Measurements from ENCODE around the gene TPCN2. TPM values are rescaled to one million over a fixed set of nuclear protein-coding genes. Genes with fewer than 3 reads are reported as not detected.
A peak's percentile ranks its signal among the peaks of the same experiment; 100 is the strongest.

TPCN2 gene
- total RNA-seq, 5 donors from 2014 or later (not counting 1 experiment from before 2014, with no cell fraction given) = 14.9 to 34.3 (median 19.4) TPM

GRCh38 chr11:69123593-69124545 lies 75.1 kb downstream of the TPCN2 start:
- H3K27ac ChIP-seq (ENCODE audit: low read length) = peak overlapping the region; percentile 45

DNA sequence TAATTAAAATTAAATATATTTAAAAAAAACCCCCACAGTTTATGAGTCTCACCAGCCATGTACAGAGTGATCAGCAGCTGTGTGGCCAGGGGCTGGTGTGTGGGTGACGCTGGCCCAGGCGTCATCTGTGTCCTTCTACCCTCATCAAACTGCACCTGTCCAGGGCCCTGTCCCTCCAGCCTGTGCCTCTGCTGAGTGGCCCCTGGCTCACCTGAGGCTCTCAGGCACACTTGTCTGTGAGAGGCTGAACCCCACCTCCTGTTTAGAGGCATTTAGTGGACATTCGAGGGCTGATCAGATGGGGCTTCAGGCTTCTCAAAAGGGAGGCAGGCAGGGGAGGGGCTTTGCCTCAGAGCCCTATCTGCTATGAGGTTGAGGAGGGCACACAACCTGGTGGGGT lies 77.1 kb downstream of the TPCN2 start:
- DNase-seq = no peak
- peaks cover 3 to 16% (median 9%) of the 10 kb centered on the region in 3 donors for H3K9me3 Mint-ChIP-seq
- H3K9me3 ChIP-seq = no peaks in the 10 kb centered on the region
- CTCF ChIA-PET = no interaction called here
- no peaks in the 10 kb centered on the region for H3K36me3 Mint-ChIP-seq
- no peak for ATAC-seq (replicated peaks in 1 of 4)
- peaks cover 43 to 48% (median 47%) of the 10 kb centered on the region in 3 donors for H3K4me1 Mint-ChIP-seq
- H3K4me3 Mint-ChIP-seq = no peak overlapping the region
- H3K4me1 ChIP-seq (ENCODE audit: control insufficient read depth in 1 of 2, extremely low read depth in 1 of 2, insufficient read depth in 2 of 2, low read length in 2 of 2) = peaks cover 32 to 45% of the 10 kb centered on the region in 2 experiments
- no peak overlapping the region for H3K4me3 ChIP-seq (ENCODE audit: control insufficient read depth in 1 of 2, extremely low read depth in 1 of 2, low read length in 1 of 2)
- POLR2A ChIA-PET = no interaction called here
- H3K36me3 ChIP-seq (ENCODE audit: control insufficient read depth in 2 of 2, extremely low read depth in 1 of 2, insufficient read depth in 1 of 2, low read length in 1 of 2) = no peaks in the 10 kb centered on the region
- no peaks in the 10 kb centered on the region for H3K27me3 Mint-ChIP-seq
- H3K27ac Mint-ChIP-seq = no peak overlapping the region
- H3K27ac ChIP-seq (ENCODE audit: low read length) = no peak overlapping the region
- peaks cover 0 to 8% of the 10 kb centered on the region in 2 experiments for H3K27me3 ChIP-seq (replicated peaks in 1 of 2; ENCODE audit: control insufficient read depth in 2 of 2, extremely low read depth in 1 of 2, insufficient read depth in 2 of 2, low read length in 1 of 2)
- WGBS (ENCODE audit: insufficient coverage) = 100% methylated on average over 2 of the region's 3 CpGs

More at GRCh38 chr11:69123593-69124545, 75.1 kb downstream of the TPCN2 start:
- Mint-ChIP-seq H3K4me3 (peak overlapping the region; percentile 21 to 72 (median 72)), H3K27me3 (no peaks in the 10 kb centered on the region), H3K4me1 (peaks cover 34 to 44% (median 40%) of the 10 kb centered on the region in 3 donors), H3K36me3 (no peaks in the 10 kb centered on the region), H3K9me3 (peaks cover under 1 to 9% (median 9%) of the 10 kb centered on the region in 3 donors), H3K27ac (peak overlapping the region; percentile 85 to 89)
- peaks cover 30 to 44% of the 10 kb centered on the region in 2 experiments for H3K4me1 ChIP-seq (ENCODE audit: control insufficient read depth in 1 of 2, extremely low read depth in 1 of 2, insufficient read depth in 2 of 2, low read length in 2 of 2)
- ChIA-PET CTCF (no interaction called here), POLR2A (no interaction called here)
- peak overlapping the region in 1 of 2 donors; percentile 44 for H3K4me3 ChIP-seq (ENCODE audit: control insufficient read depth in 1 of 2, extremely low read depth in 1 of 2, low read length in 1 of 2)
- H3K27me3 ChIP-seq (replicated peaks in 1 of 2; ENCODE audit: control insufficient read depth in 2 of 2, extremely low read depth in 1 of 2, insufficient read depth in 2 of 2, low read length in 1 of 2) = peaks cover 0 to 12% of the 10 kb centered on the region in 2 experiments
- DNase-seq = no peak
- no peaks in the 10 kb centered on the region for H3K36me3 ChIP-seq (ENCODE audit: control insufficient read depth in 2 of 2, extremely low read depth in 1 of 2, insufficient read depth in 1 of 2, low read length in 1 of 2)
- WGBS (ENCODE audit: insufficient coverage) = 83% methylated on average over 13 of the region's 27 CpGs
- peak in 3 of 4 experiments; percentile 5 to 25 (median 14) for ATAC-seq (replicated peaks in 1 of 4)
- H3K9me3 ChIP-seq = no peaks in the 10 kb centered on the region

- H3K4me3 Mint-ChIP-seq = no peak overlapping the region
- H3K4me3 ChIP-seq (ENCODE audit: control insufficient read depth in 1 of 2, extremely low read depth in 1 of 2, low read length in 1 of 2) = no peak overlapping the region
- H3K27me3 ChIP-seq (replicated peaks in 1 of 2; ENCODE audit: control insufficient read depth in 2 of 2, extremely low read depth in 1 of 2, insufficient read depth in 2 of 2, low read length in 1 of 2) = peaks cover 0 to 10% of the 10 kb centered on the region in 2 experiments
- ChIA-PET POLR2A (no interaction called here), CTCF (no interaction called here)
- peaks cover 43 to 48% (median 47%) of the 10 kb centered on the region in 3 donors for H3K4me1 Mint-ChIP-seq
- no peaks in the 10 kb centered on the region for H3K36me3 Mint-ChIP-seq
- no peaks in the 10 kb centered on the region for H3K27me3 Mint-ChIP-seq
- peaks cover 36 to 45% of the 10 kb centered on the region in 2 experiments for H3K4me1 ChIP-seq (ENCODE audit: control insufficient read depth in 1 of 2, extremely low read depth in 1 of 2, insufficient read depth in 2 of 2, low read length in 2 of 2)
- no peak for ATAC-seq (replicated peaks in 1 of 4)
- H3K36me3 ChIP-seq (ENCODE audit: control insufficient read depth in 2 of 2, extremely low read depth in 1 of 2, insufficient read depth in 1 of 2, low read length in 1 of 2) = no peaks in the 10 kb centered on the region
- WGBS (ENCODE audit: insufficient coverage) = 85% methylated on average over 7 of the region's 12 CpGs
- no peak overlapping the region for H3K27ac Mint-ChIP-seq
- H3K9me3 Mint-ChIP-seq = peaks cover 3 to 16% (median 9%) of the 10 kb centered on the region in 3 donors
- H3K9me3 ChIP-seq = no peaks in the 10 kb centered on the region
- H3K27ac ChIP-seq (ENCODE audit: low read length) = no peak overlapping the region
- DNase-seq = no peak
Observed at GRCh38 chr11:69126286-69126685, 77.6 kb downstream of the TPCN2 start.

GRCh38 chr11:69127081-69127850 lies 78.5 kb downstream of the TPCN2 start:
- Histone ChIP-seq H3K4me3 (ENCODE audit: control insufficient read depth in 1 of 2, extremely low read depth in 1 of 2, low read length in 1 of 2) (no peak overlapping the region), H3K4me1 (ENCODE audit: control insufficient read depth in 1 of 2, extremely low read depth in 1 of 2, insufficient read depth in 2 of 2, low read length in 2 of 2) (peaks cover 32 to 45% of the 10 kb centered on the region in 2 experiments), H3K9me3 (no peaks in the 10 kb centered on the region), H3K27ac (ENCODE audit: low read length) (no peak overlapping the region), H3K27me3 (replicated peaks in 1 of 2; ENCODE audit: control insufficient read depth in 2 of 2, extremely low read depth in 1 of 2, insufficient read depth in 2 of 2, low read length in 1 of 2) (peaks cover 0 to 7% of the 10 kb centered on the region in 2 experiments), H3K36me3 (ENCODE audit: control insufficient read depth in 2 of 2, extremely low read depth in 1 of 2, insufficient read depth in 1 of 2, low read length in 1 of 2) (no peaks in the 10 kb centered on the region)
- Mint-ChIP-seq H3K27ac (no peak overlapping the region), H3K4me3 (no peak overlapping the region), H3K4me1 (peaks cover 35 to 44% (median 43%) of the 10 kb centered on the region in 3 donors), H3K9me3 (peaks cover 3 to 16% (median 9%) of the 10 kb centered on the region in 3 donors), H3K27me3 (no peaks in the 10 kb centered on the region), H3K36me3 (no peaks in the 10 kb centered on the region)
- ATAC-seq (replicated peaks in 1 of 4) (no peak), DNase-seq (no peak)
- ChIA-PET POLR2A (no interaction called here), CTCF (no interaction called here)
- WGBS (ENCODE audit: insufficient coverage) = 90% methylated on average over 4 of the region's 26 CpGs

GRCh38 chr11:69127884-69128283 lies 79.2 kb downstream of the TPCN2 start:
- Histone ChIP-seq H3K27ac (ENCODE audit: low read length) (no peak overlapping the region), H3K36me3 (ENCODE audit: control insufficient read depth in 2 of 2, extremely low read depth in 1 of 2, insufficient read depth in 1 of 2, low read length in 1 of 2) (no peaks in the 10 kb centered on the region), H3K9me3 (no peaks in the 10 kb centered on the region), H3K4me1 (ENCODE audit: control insufficient read depth in 1 of 2, extremely low read depth in 1 of 2, insufficient read depth in 2 of 2, low read length in 2 of 2) (peaks cover 26 to 39% of the 10 kb centered on the region in 2 experiments), H3K27me3 (replicated peaks in 1 of 2; ENCODE audit: control insufficient read depth in 2 of 2, extremely low read depth in 1 of 2, insufficient read depth in 2 of 2, low read length in 1 of 2) (peaks cover 0 to 2% of the 10 kb centered on the region in 2 experiments), H3K4me3 (ENCODE audit: control insufficient read depth in 1 of 2, extremely low read depth in 1 of 2, low read length in 1 of 2) (no peak overlapping the region)
- H3K4me3 Mint-ChIP-seq = no peak overlapping the region
- H3K27me3 Mint-ChIP-seq = no peaks in the 10 kb centered on the region
- H3K9me3 Mint-ChIP-seq = peaks cover 3 to 16% (median 9%) of the 10 kb centered on the region in 3 donors
- no CpG with 5 or more reads among the region's 1 CpG for WGBS (ENCODE audit: insufficient coverage)
- no peak for ATAC-seq (replicated peaks in 1 of 4)
- no peak overlapping the region for H3K27ac Mint-ChIP-seq
- POLR2A ChIA-PET = no interaction called here
- DNase-seq = no peak
- no peaks in the 10 kb centered on the region for H3K36me3 Mint-ChIP-seq
- CTCF ChIA-PET = no interaction called here
- H3K4me1 Mint-ChIP-seq = peaks cover 29 to 38% (median 37%) of the 10 kb centered on the region in 3 donors

DNA sequence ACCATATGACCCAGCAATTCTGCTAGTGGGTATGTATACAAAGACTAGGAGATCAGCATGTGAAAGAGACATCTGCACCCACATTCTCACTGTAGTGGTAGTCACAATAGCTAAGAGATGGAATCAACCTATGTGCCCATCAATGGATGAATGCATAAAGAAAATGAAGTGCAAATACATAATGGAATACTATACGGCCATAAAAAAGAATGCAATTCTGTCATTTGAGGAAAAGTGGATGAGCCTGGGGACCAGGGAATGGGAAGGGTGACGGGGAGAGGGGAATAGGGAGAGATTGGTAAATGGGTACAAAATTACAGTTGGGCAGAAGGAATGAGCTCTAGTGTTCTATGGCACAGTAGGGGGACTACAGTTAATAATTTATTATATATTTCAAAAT lies 80.3 kb downstream of the TPCN2 start:
- no peak overlapping the region for H3K27ac ChIP-seq (ENCODE audit: low read length)
- peaks cover 18 to 27% of the 10 kb centered on the region in 2 experiments for H3K4me1 ChIP-seq (ENCODE audit: control insufficient read depth in 1 of 2, extremely low read depth in 1 of 2, insufficient read depth in 2 of 2, low read length in 2 of 2)
- no peaks in the 10 kb centered on the region for H3K36me3 ChIP-seq (ENCODE audit: control insufficient read depth in 2 of 2, extremely low read depth in 1 of 2, insufficient read depth in 1 of 2, low read length in 1 of 2)
- Mint-ChIP-seq H3K36me3 (no peaks in the 10 kb centered on the region), H3K27ac (no peak overlapping the region), H3K4me3 (no peak overlapping the region), H3K4me1 (peaks cover 18 to 31% (median 28%) of the 10 kb centered on the region in 3 donors), H3K9me3 (peaks cover 3 to 21% (median 13%) of the 10 kb centered on the region in 3 donors), H3K27me3 (no peaks in the 10 kb centered on the region)
- H3K27me3 ChIP-seq (replicated peaks in 1 of 2; ENCODE audit: control insufficient read depth in 2 of 2, extremely low read depth in 1 of 2, insufficient read depth in 2 of 2, low read length in 1 of 2) = peaks cover 0 to 2% of the 10 kb centered on the region in 2 experiments
- WGBS (ENCODE audit: insufficient coverage) = 72% methylated on average over 2 of the region's 2 CpGs
- no peak for ATAC-seq (replicated peaks in 1 of 4)
- ChIA-PET POLR2A (interaction anchor here in 1 of 2 donors (0.6 kb wide), 1 partner anchor 583 kb away, joined by 3 read pairs; no protein-coding TSS in a partner anchor), CTCF (no interaction called here)
- DNase-seq = no peak
- H3K9me3 ChIP-seq = no peaks in the 10 kb centered on the region
- no peak overlapping the region for H3K4me3 ChIP-seq (ENCODE audit: control insufficient read depth in 1 of 2, extremely low read depth in 1 of 2, low read length in 1 of 2)

Data from T-cell (primary cell).